ENCODE data around the gene DSCAML1. TPM values are rescaled to one million over a fixed set of nuclear protein-coding genes. Genes with fewer than 3 reads are reported as not detected.

DSCAML1 gene
- total and polyA plus RNA-seq, 7 experiments from 2014 or later, result 0.17 to 1.3 (median 0.60) TPM; not detected in 2

- H3K27ac ChIP-seq (ENCODE audit: low read depth, low read length), result no peak overlapping the region
- intact Hi-C loops (cut with micrococcal nuclease), result no loop called here
- ChIA-PET POLR2A (no interaction called here), CTCF (no interaction called here)
- H3K4me1 ChIP-seq (ENCODE audit: control insufficient read depth in 2 of 2, insufficient read depth in 2 of 2, low read length in 2 of 2), result no peaks in the 10 kb centered on the region
- Mint-ChIP-seq H3K4me1 (no peaks in the 10 kb centered on the region), H3K27me3 (peaks cover 0 to 9% (median 3%) of the 10 kb centered on the region in 5 donors), H3K9me3 (peaks cover 0 to 3% (median 0%) of the 10 kb centered on the region in 11 donors), H3K4me3 (no peak overlapping the region), H3K27ac (no peak overlapping the region), H3K36me3 (no peaks in the 10 kb centered on the region)
- ATAC-seq (no peak), DNase-seq (no peak)
- H3K36me3 ChIP-seq (ENCODE audit: control insufficient read depth in 2 of 3, insufficient read depth in 3 of 3, low read length in 3 of 3), result no peaks in the 10 kb centered on the region
- no peak overlapping the region for H3K4me3 ChIP-seq (ENCODE audit: low read length)
- H3K9me3 ChIP-seq (ENCODE audit: control insufficient read depth in 2 of 3, low read length in 3 of 3), result no peaks in the 10 kb centered on the region
- H3K27me3 ChIP-seq (ENCODE audit: control insufficient read depth in 2 of 2, insufficient read depth in 2 of 2, low read length in 2 of 2), result no peaks in the 10 kb centered on the region
These were observed 246.6 kb downstream of the DSCAML1 start for GRCh38 chr11:117550466-117550865.

GRCh38 chr11:117549417-117549816, 247.6 kb downstream of the DSCAML1 start:
- Mint-ChIP-seq H3K36me3 (no peaks in the 10 kb centered on the region), H3K27me3 (peaks cover 0 to 8% (median 0%) of the 10 kb centered on the region in 5 donors), H3K4me3 (no peak overlapping the region), H3K27ac (no peak overlapping the region), H3K4me1 (no peaks in the 10 kb centered on the region), H3K9me3 (peaks cover 0 to 3% (median 0%) of the 10 kb centered on the region in 11 donors)
- no peak overlapping the region for H3K4me3 ChIP-seq (ENCODE audit: low read length)
- H3K27me3 ChIP-seq (ENCODE audit: control insufficient read depth in 2 of 2, insufficient read depth in 2 of 2, low read length in 2 of 2), result no peaks in the 10 kb centered on the region
- no peaks in the 10 kb centered on the region for H3K4me1 ChIP-seq (ENCODE audit: control insufficient read depth in 2 of 2, insufficient read depth in 2 of 2, low read length in 2 of 2)
- DNase-seq, result no peak
- H3K36me3 ChIP-seq (ENCODE audit: control insufficient read depth in 2 of 3, insufficient read depth in 3 of 3, low read length in 3 of 3), result no peaks in the 10 kb centered on the region
- no peaks in the 10 kb centered on the region for H3K9me3 ChIP-seq (ENCODE audit: control insufficient read depth in 2 of 3, low read length in 3 of 3)
- ATAC-seq, result no peak
- CTCF ChIA-PET, result no interaction called here
- intact Hi-C loops (cut with micrococcal nuclease), result no loop called here
- H3K27ac ChIP-seq (ENCODE audit: low read depth, low read length), result no peak overlapping the region
- POLR2A ChIA-PET, result no interaction called here

GRCh38 chr11:117548876-117549275, 248.1 kb downstream of the DSCAML1 start:
- Histone ChIP-seq H3K27ac (ENCODE audit: low read depth, low read length) (no peak overlapping the region), H3K36me3 (ENCODE audit: control insufficient read depth in 2 of 3, insufficient read depth in 3 of 3, low read length in 3 of 3) (no peaks in the 10 kb centered on the region), H3K9me3 (ENCODE audit: control insufficient read depth in 2 of 3, low read length in 3 of 3) (no peaks in the 10 kb centered on the region), H3K4me1 (ENCODE audit: control insufficient read depth in 2 of 2, insufficient read depth in 2 of 2, low read length in 2 of 2) (no peaks in the 10 kb centered on the region), H3K27me3 (ENCODE audit: control insufficient read depth in 2 of 2, insufficient read depth in 2 of 2, low read length in 2 of 2) (no peaks in the 10 kb centered on the region), H3K4me3 (ENCODE audit: low read length) (no peak overlapping the region)
- POLR2A ChIA-PET, result no interaction called here
- peaks cover 0 to 3% (median 0%) of the 10 kb centered on the region in 11 donors for H3K9me3 Mint-ChIP-seq
- CTCF ChIA-PET, result no interaction called here
- no peaks in the 10 kb centered on the region for H3K4me1 Mint-ChIP-seq
- DNase-seq (no peak), ATAC-seq (no peak)
- H3K4me3 Mint-ChIP-seq, result no peak overlapping the region
- peaks cover 0 to 8% (median 0%) of the 10 kb centered on the region in 5 donors for H3K27me3 Mint-ChIP-seq
- no peaks in the 10 kb centered on the region for H3K36me3 Mint-ChIP-seq
- H3K27ac Mint-ChIP-seq, result no peak overlapping the region
- intact Hi-C loops (cut with micrococcal nuclease), result no loop called here

GRCh38 chr11:117547946-117548345, 249.1 kb downstream of the DSCAML1 start:
- POLR2A ChIA-PET, result no interaction called here
- no peak for ATAC-seq
- no peaks in the 10 kb centered on the region for H3K27me3 ChIP-seq (ENCODE audit: control insufficient read depth in 2 of 2, insufficient read depth in 2 of 2, low read length in 2 of 2)
- H3K27me3 Mint-ChIP-seq, result peaks cover 0 to 6% (median 0%) of the 10 kb centered on the region in 5 donors
- no peaks in the 10 kb centered on the region for H3K4me1 ChIP-seq (ENCODE audit: control insufficient read depth in 2 of 2, insufficient read depth in 2 of 2, low read length in 2 of 2)
- H3K4me1 Mint-ChIP-seq, result no peaks in the 10 kb centered on the region
- intact Hi-C loops (cut with micrococcal nuclease), result no loop called here
- H3K4me3 Mint-ChIP-seq, result no peak overlapping the region
- no peak overlapping the region for H3K27ac ChIP-seq (ENCODE audit: low read depth, low read length)
- H3K9me3 ChIP-seq (ENCODE audit: control insufficient read depth in 2 of 3, low read length in 3 of 3), result no peaks in the 10 kb centered on the region
- no peak overlapping the region for H3K27ac Mint-ChIP-seq
- H3K36me3 ChIP-seq (ENCODE audit: control insufficient read depth in 2 of 3, insufficient read depth in 3 of 3, low read length in 3 of 3), result no peaks in the 10 kb centered on the region
- peaks cover 0 to 9% (median 0%) of the 10 kb centered on the region in 11 donors for H3K9me3 Mint-ChIP-seq
- no peak overlapping the region for H3K4me3 ChIP-seq (ENCODE audit: low read length)
- CTCF ChIA-PET, result no interaction called here
- no peaks in the 10 kb centered on the region for H3K36me3 Mint-ChIP-seq
- no peak for DNase-seq

- Mint-ChIP-seq H3K27ac (no peak overlapping the region), H3K9me3 (peaks cover 0 to 9% (median 0%) of the 10 kb centered on the region in 11 donors), H3K4me3 (no peak overlapping the region), H3K4me1 (no peaks in the 10 kb centered on the region), H3K27me3 (peaks cover 0 to 3% (median 0%) of the 10 kb centered on the region in 5 donors), H3K36me3 (no peaks in the 10 kb centered on the region)
- CTCF ChIA-PET, result no interaction called here
- no peaks in the 10 kb centered on the region for H3K36me3 ChIP-seq (ENCODE audit: control insufficient read depth in 2 of 3, insufficient read depth in 3 of 3, low read length in 3 of 3)
- ATAC-seq (no peak), DNase-seq (no peak)
- intact Hi-C loops (cut with micrococcal nuclease), result no loop called here
- no peak overlapping the region for H3K27ac ChIP-seq (ENCODE audit: low read depth, low read length)
- POLR2A ChIA-PET, result no interaction called here
- H3K4me3 ChIP-seq (ENCODE audit: low read length), result no peak overlapping the region
- H3K27me3 ChIP-seq (ENCODE audit: control insufficient read depth in 2 of 2, insufficient read depth in 2 of 2, low read length in 2 of 2), result no peaks in the 10 kb centered on the region
- H3K4me1 ChIP-seq (ENCODE audit: control insufficient read depth in 2 of 2, insufficient read depth in 2 of 2, low read length in 2 of 2), result no peaks in the 10 kb centered on the region
- no peaks in the 10 kb centered on the region for H3K9me3 ChIP-seq (ENCODE audit: control insufficient read depth in 2 of 3, low read length in 3 of 3)
These were observed 249.7 kb downstream of the DSCAML1 start for GRCh38 chr11:117547195-117547850.

GRCh38 chr11:117546431-117547194, 250.4 kb downstream of the DSCAML1 start:
- Mint-ChIP-seq H3K36me3 (no peaks in the 10 kb centered on the region), H3K9me3 (peaks cover 0 to 9% (median 0%) of the 10 kb centered on the region in 11 donors), H3K27ac (no peak overlapping the region), H3K4me3 (no peak overlapping the region), H3K4me1 (no peaks in the 10 kb centered on the region), H3K27me3 (peaks cover 0 to 3% (median 0%) of the 10 kb centered on the region in 5 donors)
- DNase-seq (no peak), ATAC-seq (no peak)
- ChIA-PET POLR2A (no interaction called here), CTCF (no interaction called here)
- Histone ChIP-seq H3K27ac (ENCODE audit: low read depth, low read length) (no peak overlapping the region), H3K4me3 (ENCODE audit: low read length) (no peak overlapping the region), H3K36me3 (ENCODE audit: control insufficient read depth in 2 of 3, insufficient read depth in 3 of 3, low read length in 3 of 3) (no peaks in the 10 kb centered on the region), H3K4me1 (ENCODE audit: control insufficient read depth in 2 of 2, insufficient read depth in 2 of 2, low read length in 2 of 2) (no peaks in the 10 kb centered on the region), H3K9me3 (ENCODE audit: control insufficient read depth in 2 of 3, low read length in 3 of 3) (no peaks in the 10 kb centered on the region), H3K27me3 (ENCODE audit: control insufficient read depth in 2 of 2, insufficient read depth in 2 of 2, low read length in 2 of 2) (no peaks in the 10 kb centered on the region)
- intact Hi-C loops (cut with micrococcal nuclease), result no loop called here

GRCh38 chr11:117545706-117546105, 251.3 kb downstream of the DSCAML1 start:
- ATAC-seq, result no peak

More at GRCh38 chr11:117545706-117546105, 251.3 kb downstream of the DSCAML1 start:
- Histone ChIP-seq H3K27ac (ENCODE audit: low read depth, low read length) (no peak overlapping the region), H3K27me3 (ENCODE audit: control insufficient read depth in 2 of 2, insufficient read depth in 2 of 2, low read length in 2 of 2) (no peaks in the 10 kb centered on the region), H3K4me1 (ENCODE audit: control insufficient read depth in 2 of 2, insufficient read depth in 2 of 2, low read length in 2 of 2) (no peaks in the 10 kb centered on the region), H3K36me3 (ENCODE audit: control insufficient read depth in 2 of 3, insufficient read depth in 3 of 3, low read length in 3 of 3) (no peaks in the 10 kb centered on the region), H3K9me3 (ENCODE audit: control insufficient read depth in 2 of 3, low read length in 3 of 3) (no peaks in the 10 kb centered on the region), H3K4me3 (ENCODE audit: low read length) (no peak overlapping the region)
- Mint-ChIP-seq H3K36me3 (no peaks in the 10 kb centered on the region), H3K9me3 (peaks cover 0 to 9% (median 0%) of the 10 kb centered on the region in 11 donors), H3K27me3 (peaks cover 0 to 3% (median 0%) of the 10 kb centered on the region in 5 donors), H3K4me3 (no peak overlapping the region), H3K4me1 (no peaks in the 10 kb centered on the region), H3K27ac (no peak overlapping the region)
- intact Hi-C loops (cut with micrococcal nuclease), result no loop called here
- ChIA-PET CTCF (no interaction called here), POLR2A (no interaction called here)
- DNase-seq, result no peak
